GM19395 (cell line): ENCODE data around the gene CHAMP1.
A peak's percentile ranks its signal among the peaks of the same experiment; 100 is the strongest.

Experiments
- ATAC-seq: cut with Tn5 transposase; IDR thresholded peaks from one replicate; pipeline ENCODE4 v1.9.1; 2021; ENCODE audit warnings: mild to moderate bottlenecking, moderate library complexity; ENCODE audit not compliant: unreplicated experiment

The CHAMP1 gene

DNA sequence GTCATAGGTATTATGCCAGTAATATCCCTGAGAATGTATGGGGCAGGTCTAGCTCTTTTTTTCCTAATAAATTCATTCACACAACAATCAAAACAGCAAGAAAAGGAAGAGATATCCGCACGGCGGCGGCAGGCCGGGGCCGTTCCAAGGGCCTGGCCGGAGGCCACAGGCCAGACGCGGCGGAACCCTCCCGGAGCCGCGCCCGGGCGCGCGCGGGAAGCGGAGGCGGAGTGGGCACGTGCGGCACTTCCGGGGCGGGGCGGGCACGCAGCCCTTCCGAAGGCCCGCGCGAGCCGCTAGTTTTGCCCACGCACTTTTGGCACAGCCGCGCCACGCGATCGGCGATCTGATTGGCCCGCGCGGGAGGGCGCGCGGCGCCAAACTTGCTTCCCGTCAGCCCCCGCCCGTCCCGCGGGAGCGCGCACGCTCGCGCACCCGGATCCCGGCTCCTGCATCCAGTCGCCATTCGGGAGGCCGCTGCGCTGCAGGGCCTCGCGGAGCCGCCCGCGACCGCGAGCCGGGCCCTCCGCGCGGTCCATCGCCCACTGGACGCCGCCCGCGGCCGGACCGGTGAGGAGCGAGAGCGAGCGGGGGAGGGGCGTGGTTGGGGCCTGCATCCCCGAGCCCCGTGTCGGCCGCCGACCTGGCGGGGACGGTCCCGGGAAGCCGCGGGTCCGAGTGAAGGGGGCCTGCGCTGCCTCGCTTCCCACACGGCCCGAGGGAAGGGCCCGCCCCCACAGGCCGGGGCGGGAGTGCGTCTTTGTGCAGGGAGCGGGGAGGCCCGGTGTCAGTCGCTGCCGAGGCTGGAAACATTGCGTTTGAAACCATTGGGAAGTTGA is at the start of gene CHAMP1:
Gene CHAMP1 (plus strand): TSS at position 430 of the 839 bp plus-strand sequence. CDS start 9,340 bp downstream, outside the sequence.
- peak; percentile 84 for ATAC-seq

DNA sequence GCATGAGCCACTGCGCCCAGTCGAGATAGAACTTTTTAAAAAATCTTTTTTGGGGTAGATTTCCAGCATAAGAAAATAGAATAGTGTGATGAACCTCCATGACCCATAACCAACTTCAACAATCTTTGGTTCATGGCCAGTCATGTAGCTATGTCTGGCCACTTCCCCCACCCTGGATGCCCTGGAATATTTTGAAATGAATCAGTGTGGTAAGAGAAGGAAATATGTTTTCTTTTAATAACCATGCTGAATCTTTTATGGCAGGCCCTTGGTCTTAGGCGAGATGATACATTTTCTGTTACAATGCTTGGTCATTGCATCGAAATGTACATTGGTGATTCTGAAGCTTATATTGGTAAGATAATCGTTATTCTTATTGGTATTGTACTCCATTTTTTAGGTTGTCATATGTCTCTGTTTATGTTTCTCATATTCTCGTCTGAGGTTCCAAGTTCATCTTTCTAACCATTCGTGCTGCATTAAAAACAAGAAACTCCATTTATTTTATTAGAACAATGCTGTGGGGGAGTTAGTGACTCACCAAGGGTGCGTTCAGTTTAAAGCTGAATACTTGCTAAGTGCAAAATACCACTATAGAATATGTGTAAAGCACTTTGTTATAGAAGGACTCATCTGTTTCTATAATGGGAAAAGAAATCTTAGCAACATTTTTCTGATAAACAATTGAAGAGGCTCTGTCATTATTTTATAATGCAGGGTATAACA is 49.3 kb upstream of the CHAMP1 start:
- ATAC-seq: no peak

DNA sequence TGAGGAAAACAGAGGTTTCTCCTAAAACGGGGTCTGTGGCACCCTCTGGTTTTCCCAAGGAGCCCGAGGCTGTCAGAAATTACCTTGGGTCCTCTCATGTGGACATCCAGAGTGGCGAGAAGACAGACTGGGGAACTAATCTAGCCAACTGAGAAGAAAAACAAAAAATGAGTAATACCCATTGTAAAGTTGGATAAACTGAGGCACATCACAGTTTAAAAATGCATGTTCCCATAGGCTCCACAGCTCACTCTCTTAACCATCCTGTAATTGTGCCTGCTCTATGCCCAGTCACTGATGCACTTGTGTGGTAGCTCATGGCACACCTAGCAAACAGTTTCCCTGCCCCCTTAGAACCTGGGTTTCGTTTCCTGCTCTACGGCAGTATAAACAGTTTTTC is 48.1 kb upstream of the CHAMP1 start:
- ATAC-seq: no peak

DNA sequence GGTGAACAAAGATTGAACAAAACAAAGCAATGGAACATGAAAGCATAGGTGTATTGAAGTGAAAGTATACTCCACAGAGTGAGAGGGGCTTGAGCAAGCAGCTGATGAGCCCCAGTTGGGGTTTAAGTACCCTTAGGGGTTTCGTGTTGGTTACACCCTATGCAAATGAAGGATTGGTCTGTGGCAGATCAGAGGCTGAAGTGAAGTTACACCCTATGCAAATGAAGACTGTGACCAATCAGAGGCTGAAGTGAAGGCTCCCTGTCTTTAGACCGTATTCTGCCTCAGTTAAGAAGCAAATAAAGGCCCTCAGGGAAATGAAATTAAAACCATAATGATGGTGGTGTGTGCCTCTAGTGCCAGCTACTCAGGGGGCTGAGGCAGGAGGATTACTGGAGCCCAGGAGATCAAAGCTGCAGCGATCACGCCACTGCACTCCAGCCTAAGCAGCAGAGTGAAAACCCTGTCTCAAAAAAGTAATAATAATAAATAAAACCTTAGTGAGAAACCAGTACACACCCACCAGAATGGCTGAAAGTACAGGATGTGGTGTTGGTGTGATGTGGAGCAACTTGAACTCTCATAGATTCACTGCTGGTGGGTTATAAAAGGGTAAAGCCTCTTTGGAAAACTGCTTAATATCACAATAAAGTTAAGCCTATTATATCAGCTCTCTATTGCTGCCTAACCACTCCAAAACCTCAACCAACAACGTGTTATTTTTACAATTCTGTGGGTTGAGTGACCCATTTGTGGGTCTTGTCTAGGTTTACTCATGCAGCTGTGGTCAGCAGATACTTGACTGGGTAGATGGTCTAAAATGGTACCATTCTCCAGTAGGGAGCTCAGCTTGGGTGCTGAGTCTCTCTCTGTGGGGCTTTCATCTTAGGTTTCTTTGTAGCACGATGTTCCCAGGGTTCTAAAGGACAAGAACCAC is 45.7 kb upstream of the CHAMP1 start:
- ATAC-seq: no peak

- no peak for ATAC-seq
Observed at GRCh38 chr13:114269281-114269770, 45.0 kb upstream of the CHAMP1 start.

- no peak for ATAC-seq
Observed at GRCh38 chr13:114272977-114273376, 41.3 kb upstream of the CHAMP1 start.

- ATAC-seq: no peak
Observed at GRCh38 chr13:114275304-114275703, 39.0 kb upstream of the CHAMP1 start.

DNA sequence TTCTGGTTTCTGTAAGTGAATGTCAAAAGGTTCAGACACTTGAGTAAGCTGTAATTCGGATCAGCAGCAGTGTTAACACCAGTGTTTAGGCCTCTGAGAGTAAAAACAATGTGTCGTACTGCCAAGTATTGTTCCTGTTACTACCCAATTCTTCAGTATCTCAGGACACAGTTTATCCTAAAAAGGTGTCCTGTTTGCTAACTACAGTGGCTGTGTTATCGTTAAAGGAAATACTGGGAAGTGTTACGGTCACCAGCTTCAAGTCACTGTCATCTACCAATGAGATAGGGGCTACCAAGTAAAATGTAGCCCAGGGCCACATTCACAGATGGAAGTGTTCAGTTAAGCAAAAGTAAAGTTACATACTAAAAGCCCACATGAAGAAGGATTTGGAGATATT is 35.2 kb upstream of the CHAMP1 start:
- ATAC-seq: no peak

DNA sequence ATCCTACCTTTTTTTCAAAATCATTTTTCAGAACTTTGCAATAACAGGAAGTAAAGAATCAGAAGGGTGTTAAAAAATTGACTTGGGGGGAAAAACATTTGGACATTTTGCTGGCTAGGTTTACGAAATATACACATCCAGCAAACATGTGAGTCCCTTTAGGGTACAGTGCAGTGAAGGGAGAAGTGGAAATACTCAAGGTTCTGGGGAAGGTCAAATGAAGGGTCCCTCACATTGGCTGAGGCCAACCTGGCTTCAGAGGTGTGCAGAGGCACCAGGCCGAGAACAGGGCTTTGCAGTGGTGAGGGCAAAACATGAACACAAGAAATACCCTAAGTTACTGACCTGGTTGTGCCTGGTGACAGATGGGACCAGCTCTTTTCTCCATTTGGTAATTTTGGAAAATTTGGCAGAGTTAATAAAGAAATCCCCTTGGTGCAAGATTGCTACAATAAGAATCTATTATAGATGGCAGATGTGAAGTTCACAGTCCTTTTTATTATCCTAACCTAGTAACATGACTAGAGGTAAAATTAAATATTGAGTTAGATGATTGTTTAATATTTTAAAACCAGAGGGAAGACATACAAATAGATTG is 34.4 kb upstream of the CHAMP1 start:
- no peak for ATAC-seq

DNA sequence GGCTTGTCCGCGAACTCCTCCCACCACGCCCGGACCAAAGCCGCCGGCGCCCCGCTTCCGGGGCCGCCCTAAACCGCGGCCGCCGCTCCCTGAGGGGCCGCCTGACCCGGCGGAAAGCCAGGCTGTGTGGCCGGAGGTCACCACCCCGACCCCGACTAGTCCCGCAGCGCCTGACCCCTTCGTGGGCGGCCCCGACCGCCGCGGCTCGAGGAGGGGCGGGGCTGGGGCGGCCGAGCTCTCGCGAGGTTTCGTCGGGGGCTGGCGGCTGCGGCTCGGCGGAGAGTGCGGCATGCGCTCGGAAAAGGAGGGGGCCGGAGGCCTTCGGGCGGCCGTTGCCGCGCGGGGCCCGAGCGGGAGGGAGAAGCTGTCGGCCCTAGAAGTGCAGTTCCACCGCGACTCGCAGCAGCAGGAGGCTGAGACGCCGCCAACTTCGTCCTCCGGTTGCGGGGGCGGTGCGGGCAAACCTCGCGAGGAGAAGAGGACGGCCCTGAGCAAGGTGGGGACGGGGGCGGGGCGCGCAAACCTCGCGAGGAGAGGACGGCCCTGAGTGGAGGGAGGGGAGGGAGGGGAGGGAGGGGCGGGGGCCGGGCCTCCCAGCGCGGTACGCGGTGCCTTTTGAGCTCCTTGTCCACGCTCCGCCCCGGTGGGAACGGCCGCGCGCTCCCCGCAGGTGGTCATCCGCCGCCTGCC is 32.8 kb upstream of the CHAMP1 start, which contains the start of gene UPF3A:
Gene UPF3A (plus strand): TSS at position 251 of the 690 bp plus-strand sequence. CDS start 39 bp downstream, at position 290.
- ATAC-seq: peak; percentile 71

- ATAC-seq: peak; percentile 57
Observed at GRCh38 chr13:114282041-114282670, 32.1 kb upstream of the CHAMP1 start.

DNA sequence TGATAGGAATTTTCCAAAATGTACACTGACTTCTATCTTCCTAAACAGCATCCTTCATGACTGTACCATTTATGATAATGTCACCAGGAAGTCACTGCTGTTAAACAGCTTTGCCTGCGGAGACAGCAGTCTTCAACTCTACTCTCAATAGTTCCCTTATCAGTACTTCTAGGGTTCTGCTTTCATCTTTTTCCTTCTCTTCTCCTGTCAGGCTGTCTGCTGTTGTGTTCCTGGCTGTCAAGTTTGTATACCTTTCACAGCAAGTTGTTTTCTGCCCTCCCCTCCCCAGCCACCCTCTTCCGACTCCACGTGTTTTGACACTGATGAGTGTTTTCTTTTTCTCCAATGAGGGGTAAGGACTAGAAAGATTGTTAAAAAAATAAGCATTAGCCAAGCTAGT is 30.7 kb upstream of the CHAMP1 start:
- no peak for ATAC-seq

DNA sequence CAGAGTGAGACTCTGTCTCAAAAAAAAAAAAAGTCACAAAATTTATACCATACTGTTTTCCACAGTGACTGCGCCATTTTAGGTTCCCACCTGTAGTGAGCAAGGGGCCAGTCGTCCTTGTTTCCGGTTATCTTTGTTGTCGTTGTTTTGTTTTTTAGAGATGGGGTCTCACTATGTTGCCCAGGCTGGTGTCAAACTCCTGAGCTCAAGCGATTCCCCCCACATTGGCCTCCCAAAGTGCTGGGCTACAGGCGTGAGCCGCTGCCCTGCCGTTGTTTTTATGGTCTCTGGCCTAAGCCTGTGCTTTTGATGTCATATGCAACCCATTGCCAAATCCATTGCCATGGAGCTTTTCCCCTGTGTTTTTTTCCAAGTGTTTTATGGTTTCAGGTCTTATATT is 29.6 kb upstream of the CHAMP1 start:
- ATAC-seq: no peak

DNA sequence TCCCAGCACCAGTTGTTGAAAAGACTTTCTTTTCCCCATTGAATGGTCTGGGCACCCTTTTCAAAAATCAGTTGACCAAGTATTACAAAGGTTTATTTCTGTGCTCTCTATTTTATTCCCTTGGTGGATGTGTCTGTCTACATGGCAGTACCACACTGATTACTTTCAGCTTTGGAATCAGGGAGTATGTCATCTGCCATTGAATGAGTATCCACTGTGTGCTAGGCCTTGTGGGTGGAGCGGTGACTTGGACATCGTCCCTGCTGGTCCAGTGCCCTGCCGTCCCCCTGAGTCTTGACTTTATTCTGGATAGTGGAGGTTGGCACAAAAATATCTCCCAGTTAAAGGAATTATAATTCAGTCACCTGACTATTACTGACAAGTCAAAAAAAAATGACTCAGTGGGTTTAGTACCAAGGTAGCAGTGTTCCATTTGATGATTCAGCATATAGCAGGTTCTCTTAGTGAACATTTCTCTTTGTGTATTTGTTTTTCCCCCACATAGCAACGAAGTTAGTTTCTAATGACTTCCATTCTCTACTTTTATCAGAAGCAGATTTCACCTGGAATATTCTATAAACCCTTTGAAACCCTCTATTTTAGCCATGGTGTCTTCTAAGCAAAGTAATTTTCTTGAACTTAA is 29.0 kb upstream of the CHAMP1 start:
- no peak for ATAC-seq

- no peak for ATAC-seq
Observed at GRCh38 chr13:114286808-114287207, 27.5 kb upstream of the CHAMP1 start.

- no peak for ATAC-seq
Observed at GRCh38 chr13:114288157-114288591, 26.1 kb upstream of the CHAMP1 start.

DNA sequence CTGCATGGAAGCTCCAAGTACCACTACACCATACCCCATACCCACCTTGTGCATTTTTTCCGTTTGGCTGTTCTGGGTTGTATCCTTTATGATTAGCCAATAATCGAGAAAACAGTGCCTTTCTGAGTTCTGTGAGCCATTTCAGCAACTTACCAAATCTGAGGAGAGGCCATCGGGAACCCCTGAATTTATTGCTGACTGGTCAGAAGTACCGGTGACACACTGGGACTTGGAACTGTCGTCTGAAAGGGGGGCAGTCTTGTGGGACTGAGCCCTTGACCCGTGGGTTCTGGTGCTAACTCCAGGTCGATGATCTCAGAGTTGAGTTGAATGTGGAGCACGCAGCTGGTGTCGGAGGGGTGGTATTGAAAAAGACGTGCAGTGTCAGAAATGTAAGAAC is 17.9 kb upstream of the CHAMP1 start:
- no peak for ATAC-seq

GRCh38 chr13:114296902-114297301 is 17.4 kb upstream of the CHAMP1 start:
- no peak for ATAC-seq

GRCh38 chr13:114298866-114299265 is 15.4 kb upstream of the CHAMP1 start:
- ATAC-seq: no peak
